Stimulated activated CD8-positive, alpha-beta memory T cell treated with anti-CD3 and anti-CD28 coated beads, Interleukin-7, amount 100 ng/mL, for 1 hour (primary cell): ENCODE results near the gene IFI27L1.

Source experiments
- DNase-seq, 2 donors: peaks; one replicate each; pipeline ENCODE4 v3.0.0-alpha.2; 2020; ENCODE audit warnings: low read depth in 2 of 2

The IFI27L1 gene

GRCh38 chr14:94079891-94080620 is 1.1 kb upstream of the IFI27L1 start:
- no peak for DNase-seq

- no peak for DNase-seq
Observed at GRCh38 chr14:94081386-94081820, 293 bp downstream of the IFI27L1 start.

GRCh38 chr14:94087891-94088290 is 6.8 kb downstream of the IFI27L1 start:
- no peak for DNase-seq

GRCh38 chr14:94088516-94088915 is 7.4 kb downstream of the IFI27L1 start:
- no peak for DNase-seq

GRCh38 chr14:94089479-94089878 is 8.4 kb downstream of the IFI27L1 start:
- DNase-seq = no peak

GRCh38 chr14:94093418-94093817 is 12.3 kb downstream of the IFI27L1 start:
- DNase-seq = no peak

GRCh38 chr14:94097091-94097490 is 16.0 kb downstream of the IFI27L1 start:
- no peak for DNase-seq

GRCh38 chr14:94098326-94098992 is 17.3 kb downstream of the IFI27L1 start:
- no peak for DNase-seq

GRCh38 chr14:94099006-94099405 is 17.9 kb downstream of the IFI27L1 start:
- no peak for DNase-seq

GRCh38 chr14:94100847-94101246 is 19.7 kb downstream of the IFI27L1 start:
- no peak for DNase-seq

- DNase-seq = no peak
Observed at GRCh38 chr14:94101748-94102147, 20.6 kb downstream of the IFI27L1 start.

- DNase-seq = no peak
Observed at GRCh38 chr14:94102768-94103482, 21.8 kb downstream of the IFI27L1 start.

- DNase-seq = no peak
Observed at GRCh38 chr14:94103554-94104150, 22.5 kb downstream of the IFI27L1 start.

GRCh38 chr14:94104731-94105130 is 23.6 kb downstream of the IFI27L1 start:
- no peak for DNase-seq

GRCh38 chr14:94109915-94110250 is 28.8 kb downstream of the IFI27L1 start:
- DNase-seq = no peak

- DNase-seq = no peak
Observed at GRCh38 chr14:94110552-94111181, 29.6 kb downstream of the IFI27L1 start, which contains the start of gene IFI27. Gene IFI27, plus strand, starts transcription at chr14:94110736.

GRCh38 chr14:94111276-94112095 is 30.4 kb downstream of the IFI27L1 start:
- no peak for DNase-seq

GRCh38 chr14:94112513-94113063 is 31.5 kb downstream of the IFI27L1 start:
- no peak for DNase-seq

- no peak for DNase-seq
Observed at GRCh38 chr14:94113073-94113472, 32.0 kb downstream of the IFI27L1 start.

GRCh38 chr14:94113490-94113889 is 32.4 kb downstream of the IFI27L1 start:
- no peak for DNase-seq
